ENCODE data around the gene SUMO4. TPM values are rescaled to one million over a fixed set of nuclear protein-coding genes. Genes with fewer than 3 reads are reported as not detected.

The SUMO4 gene
- total RNA-seq, 4 donors from 2014 or later, result 3.3 to 6.7 (median 5.2) TPM

- TF ChIP-seq CTCF (IDR thresholded peaks at IDR 0.05; ENCODE audit: low read depth), result no peak
Measured at GRCh38 chr6:149405823-149406765, 6.0 kb downstream of the SUMO4 start.

DNA sequence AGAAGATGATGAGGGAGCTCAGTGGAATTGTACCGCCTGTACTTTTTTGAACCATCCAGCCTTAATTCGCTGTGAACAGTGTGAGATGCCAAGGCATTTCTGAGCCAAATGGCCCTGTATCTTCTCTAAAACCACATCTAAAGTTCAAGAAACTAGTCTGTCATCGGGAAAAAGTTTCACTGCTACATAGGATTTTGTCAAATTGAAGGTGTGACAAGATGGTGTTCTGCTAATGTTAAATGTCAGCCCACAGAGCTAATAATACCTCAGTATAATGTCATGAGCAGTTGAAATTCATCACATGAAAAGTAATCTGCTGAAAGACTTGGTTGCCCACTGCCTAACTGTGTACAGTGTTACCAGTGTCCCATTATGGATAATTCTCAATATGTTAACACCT, 9.6 kb downstream of the SUMO4 start:
- TF ChIP-seq CTCF (IDR thresholded peaks at IDR 0.05; ENCODE audit: low read depth), result no peak

DNA sequence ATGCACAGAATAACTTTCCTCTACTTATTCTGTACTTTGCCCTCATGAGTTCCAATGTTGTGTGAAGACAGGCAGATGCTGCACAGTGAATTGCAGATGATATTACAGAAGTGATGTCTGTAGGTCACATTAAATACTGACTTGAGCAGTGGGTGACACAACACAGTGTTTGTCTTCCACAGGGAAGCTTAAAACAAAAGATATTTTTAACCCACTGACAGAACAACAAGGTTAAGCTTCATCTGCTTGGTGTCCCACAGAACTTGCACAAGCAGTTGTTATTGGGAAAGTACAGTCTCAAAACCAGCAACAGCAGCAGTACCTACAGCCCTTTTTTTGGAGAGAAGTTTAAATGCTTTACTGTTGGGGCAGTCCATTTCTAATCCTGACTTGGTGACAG, 10.5 kb downstream of the SUMO4 start:
- no peak for TF ChIP-seq CTCF (IDR thresholded peaks at IDR 0.05; ENCODE audit: low read depth)

- no peak for TF ChIP-seq CTCF (IDR thresholded peaks at IDR 0.05; ENCODE audit: low read depth)
Measured at GRCh38 chr6:149414009-149414408, 13.9 kb downstream of the SUMO4 start.

- no peak for TF ChIP-seq CTCF (IDR thresholded peaks at IDR 0.05; ENCODE audit: low read depth)
Measured at GRCh38 chr6:149414821-149415220, 14.8 kb downstream of the SUMO4 start.

GRCh38 chr6:149419696-149420404, 19.8 kb downstream of the SUMO4 start:
- no peak for TF ChIP-seq CTCF (IDR thresholded peaks at IDR 0.05; ENCODE audit: low read depth)

DNA sequence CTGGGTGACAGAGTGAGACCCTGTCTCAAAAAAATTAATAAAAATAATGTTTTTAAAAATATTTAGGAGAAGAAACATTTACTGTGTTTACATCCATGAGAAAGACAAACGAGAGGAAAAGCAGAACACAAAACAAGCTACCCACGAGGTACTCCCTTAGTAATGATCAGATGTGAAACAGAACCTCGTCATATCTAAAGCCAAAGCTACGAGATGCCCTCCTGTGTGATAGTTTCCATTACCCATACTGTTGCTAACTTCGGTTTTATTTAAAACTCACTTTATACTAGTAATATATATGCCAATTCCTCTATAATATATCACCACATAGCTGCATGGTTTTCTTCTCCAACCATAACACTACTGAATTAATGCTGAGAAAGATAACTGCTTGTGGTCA, 21.1 kb downstream of the SUMO4 start:
- TF ChIP-seq CTCF (IDR thresholded peaks at IDR 0.05; ENCODE audit: low read depth), result no peak

Measured in subcutaneous adipose tissue (tissue), 4 donors.